ENCODE measurements around the gene NUP210L. TPM values are rescaled to one million over a fixed set of nuclear protein-coding genes. Genes with fewer than 3 reads are reported as not detected.

Gene NUP210L
- total and polyA plus RNA-seq, 9 of the 15 experiments (the other 6 are each of a cell fraction or from before 2014, with no cell fraction given) = 0.01 to 0.04 TPM; not detected in 7

GRCh38 chr1:154145986-154146385, 8.9 kb downstream of the NUP210L start:
- Histone ChIP-seq H3K27ac (ENCODE audit: extremely low read depth, low read depth, low read length) (no peak overlapping the region), H2AFZ (ENCODE audit: low read depth, low read length) (no peak overlapping the region), H3K9me3 (replicated peaks; ENCODE audit: control insufficient read depth, insufficient read depth, low read depth, low read length) (no peaks in the 10 kb centered on the region), H3K4me3 (no peak overlapping the region), H3K4me2 (ENCODE audit: insufficient read depth, low read length) (no peak overlapping the region), H3K79me2 (ENCODE audit: control insufficient read depth, insufficient read depth, low read length) (no peaks in the 10 kb centered on the region), H3K9me1 (ENCODE audit: control insufficient read depth, insufficient read depth, low read length) (no peaks in the 10 kb centered on the region), H3K27me3 (ENCODE audit: control insufficient read depth in 2 of 2, insufficient read depth in 2 of 2, low read length in 2 of 2) (no peaks in the 10 kb centered on the region), H4K20me1 (replicated peaks; ENCODE audit: control insufficient read depth, insufficient read depth, low read length) (no peaks in the 10 kb centered on the region), H3K9ac (ENCODE audit: insufficient read depth in 1 of 2, low read depth in 2 of 2, low read length in 2 of 2) (no peak overlapping the region), H3K4me1 (replicated peaks in 1 of 2; ENCODE audit: control insufficient read depth in 2 of 2, insufficient read depth in 2 of 2, low read length in 2 of 2) (peaks cover 2 to 3% of the 10 kb centered on the region in 2 experiments; a peak in 2 of 5 replicates), H3K36me3 (ENCODE audit: control insufficient read depth, insufficient read depth, low read length) (no peaks in the 10 kb centered on the region)
- ChIA-PET CTCF (ENCODE audit: low intra/inter-chr PET ratio) (no interaction called here), POLR2A (no interaction called here)
- intact Hi-C loops (cut with micrococcal nuclease) = loop anchor here (5.0 kb wide), 1 partner anchor 36 kb away; no protein-coding TSS in a partner anchor
- DNase-seq (ENCODE audit: extremely low read depth in 1 of 4, low spot score in 3 of 4) (no peak), ATAC-seq (0 out of 3 replicates have a peak, but pooled peaks have one; percentile 27), FAIRE-seq (no peak)
- WGBS (ENCODE audit: insufficient coverage, low coverage, missing lambda C conversion rate) = 97% methylated on average over 2 of the region's 2 CpGs
- in situ Hi-C loops (cut with MboI) = no loop called here
- no TSS peak for BruUV-seq (replicated peaks)
- TF ChIP-seq HMBOX1 (IDR thresholded peaks at IDR 0.05) (no peak), MTA3 (IDR thresholded peaks at IDR 0.05; ENCODE audit: borderline replicate concordance) (no peak), BCLAF1 (IDR thresholded peaks at IDR 0.05; ENCODE audit: borderline replicate concordance in 1 of 2, control insufficient read depth in 1 of 2, low read depth in 2 of 2, low read length in 1 of 2) (no peak), ATF4 (CRISPR knock-in tag; IDR thresholded peaks at IDR 0.05) (no peak), HBP1 (CRISPR knock-in tag; IDR thresholded peaks at IDR 0.05) (no peak), ESRRB (CRISPR knock-in tag; IDR thresholded peaks at IDR 0.05; ENCODE audit: borderline replicate concordance) (no peak), THAP7 (CRISPR knock-in tag; IDR thresholded peaks at IDR 0.05) (no peak), CTCF (IDR thresholded peaks at IDR 0.05 in 2 of 3, conservative IDR thresholded peaks at IDR 0.05 in 1 of 3; ENCODE audit: insufficient read depth in 2 of 3, low read depth in 1 of 3, low read length in 3 of 3) (peak in 2 of 3 experiments; percentile 23 to 36; a peak in 2 of 6 replicates), DLX4 (CRISPR knock-in tag; IDR thresholded peaks at IDR 0.05) (no peak)

Data from K562 (cell line).